ENCODE measurements around the gene ELL2. TPM values are rescaled to one million over a fixed set of nuclear protein-coding genes. Genes with fewer than 3 reads are reported as not detected.
A peak's percentile ranks its signal among the peaks of the same experiment; 100 is the strongest.

ELL2 gene
- total RNA-seq, 1 donor from 2014 or later: 14.2 TPM

GRCh38 chr5:95912029-95912428 is 49.6 kb downstream of the ELL2 start:
- no peaks in the 10 kb centered on the region for H4K20me1 ChIP-seq (ENCODE audit: low read depth)
- no peaks in the 10 kb centered on the region for H3K36me3 ChIP-seq
- TF ChIP-seq EZH2 (IDR thresholded peaks at IDR 0.05): no peak
- no peak for TF ChIP-seq CTCF (IDR thresholded peaks at IDR 0.05)
- TF ChIP-seq EZH2phosphoT487 (IDR thresholded peaks at IDR 0.05): no peak
- H3K27ac ChIP-seq: peak overlapping the region; percentile 78
- H3K4me3 Mint-ChIP-seq: no peak overlapping the region
- DNase-seq (ENCODE audit: low spot score): no peak
- no peaks in the 10 kb centered on the region for H3K79me2 ChIP-seq (ENCODE audit: low read depth)
- H3K36me3 Mint-ChIP-seq: no peaks in the 10 kb centered on the region
- peaks cover 41% of the 10 kb centered on the region for H3K4me1 Mint-ChIP-seq
- no peaks in the 10 kb centered on the region for H3K27me3 Mint-ChIP-seq (ENCODE audit: insufficient read depth, low read depth)
- H3K4me3 ChIP-seq: no peak overlapping the region
- H3K9me3 Mint-ChIP-seq: no peaks in the 10 kb centered on the region
- no peaks in the 10 kb centered on the region for H3K27me3 ChIP-seq
- H3K27ac Mint-ChIP-seq: no peak overlapping the region
- H2AFZ ChIP-seq (replicated peaks): no peak overlapping the region
- H3F3A ChIP-seq (ENCODE audit: low read depth): peaks cover 10% of the 10 kb centered on the region
- peak overlapping the region; percentile 29 for H3K4me2 ChIP-seq
- no peak overlapping the region for H3K9ac ChIP-seq
- H3K9me3 ChIP-seq (ENCODE audit: low read depth): no peaks in the 10 kb centered on the region
- H3K4me1 ChIP-seq: peaks cover 35% of the 10 kb centered on the region

GRCh38 chr5:95910521-95910920 is 51.1 kb downstream of the ELL2 start:
- Histone ChIP-seq H3K27ac (no peak overlapping the region), H3K9me3 (ENCODE audit: low read depth) (no peaks in the 10 kb centered on the region), H3K4me1 (peaks cover 28% of the 10 kb centered on the region), H3K27me3 (no peaks in the 10 kb centered on the region), H3K79me2 (ENCODE audit: low read depth) (no peaks in the 10 kb centered on the region), H3K4me3 (no peak overlapping the region), H3K4me2 (no peak overlapping the region), H3K36me3 (no peaks in the 10 kb centered on the region), H3F3A (ENCODE audit: low read depth) (peaks cover 10% of the 10 kb centered on the region), H3K9ac (no peak overlapping the region), H2AFZ (replicated peaks) (no peak overlapping the region), H4K20me1 (ENCODE audit: low read depth) (no peaks in the 10 kb centered on the region)
- H3K36me3 Mint-ChIP-seq: no peaks in the 10 kb centered on the region
- TF ChIP-seq EZH2phosphoT487 (IDR thresholded peaks at IDR 0.05) (no peak), EZH2 (IDR thresholded peaks at IDR 0.05) (no peak), CTCF (IDR thresholded peaks at IDR 0.05) (no peak)
- H3K4me1 Mint-ChIP-seq: peaks cover 26% of the 10 kb centered on the region
- no peak for DNase-seq (ENCODE audit: low spot score)
- H3K4me3 Mint-ChIP-seq: no peak overlapping the region
- H3K9me3 Mint-ChIP-seq: no peaks in the 10 kb centered on the region
- no peaks in the 10 kb centered on the region for H3K27me3 Mint-ChIP-seq (ENCODE audit: insufficient read depth, low read depth)
- no peak overlapping the region for H3K27ac Mint-ChIP-seq

GRCh38 chr5:95909738-95910137 is 51.9 kb downstream of the ELL2 start:
- H3K4me3 ChIP-seq: no peak overlapping the region
- H3K4me2 ChIP-seq: no peak overlapping the region
- no peaks in the 10 kb centered on the region for H3K79me2 ChIP-seq (ENCODE audit: low read depth)
- no peak for DNase-seq (ENCODE audit: low spot score)
- H3K36me3 Mint-ChIP-seq: no peaks in the 10 kb centered on the region
- H3K27me3 Mint-ChIP-seq (ENCODE audit: insufficient read depth, low read depth): no peaks in the 10 kb centered on the region
- H2AFZ ChIP-seq (replicated peaks): no peak overlapping the region
- peaks cover 25% of the 10 kb centered on the region for H3K4me1 Mint-ChIP-seq
- no peak overlapping the region for H3K9ac ChIP-seq
- peaks cover 10% of the 10 kb centered on the region for H3F3A ChIP-seq (ENCODE audit: low read depth)
- H3K4me3 Mint-ChIP-seq: no peak overlapping the region
- H3K36me3 ChIP-seq: no peaks in the 10 kb centered on the region
- no peaks in the 10 kb centered on the region for H4K20me1 ChIP-seq (ENCODE audit: low read depth)
- H3K4me1 ChIP-seq: peaks cover 28% of the 10 kb centered on the region
- H3K9me3 ChIP-seq (ENCODE audit: low read depth): no peaks in the 10 kb centered on the region
- no peaks in the 10 kb centered on the region for H3K9me3 Mint-ChIP-seq
- H3K27me3 ChIP-seq: no peaks in the 10 kb centered on the region
- H3K27ac ChIP-seq: no peak overlapping the region
- no peak for TF ChIP-seq CTCF (IDR thresholded peaks at IDR 0.05)
- TF ChIP-seq EZH2 (IDR thresholded peaks at IDR 0.05): no peak
- TF ChIP-seq EZH2phosphoT487 (IDR thresholded peaks at IDR 0.05): no peak
- H3K27ac Mint-ChIP-seq: no peak overlapping the region

All from neural progenitor cell (in vitro differentiated cells).